MM.1S (cell line): ENCODE results near the gene PORCN.

ENCODE experiments used
- DNase-seq: peaks from one replicate; pipeline ENCODE4 v3.0.0-alpha.2; 2015
- H2AFZ ChIP-seq: fragments of 300-600 bp; sonication (generic); 2 replicates; pipeline ENCODE4 v1.6.0; 2016; ENCODE audit warnings: antibody characterized with exemption, low read length
- H3F3A ChIP-seq: fragments of 300-600 bp; sonication (generic); 2 replicates; pipeline ENCODE4 v1.6.1; 2016; ENCODE audit warnings: mild to moderate bottlenecking, antibody characterized with exemption, low read length, moderate library complexity, mixed read lengths; ENCODE audit not compliant: insufficient read depth
- H3K27ac ChIP-seq: fragments of 300-600 bp; sonication (generic); 2 replicates; pipeline ENCODE4 v1.5.1; 2016; ENCODE audit warnings: mild to moderate bottlenecking, low read length
- H3K27me3 ChIP-seq: fragments of 300-600 bp; sonication (generic); replicated peaks from 2 replicates; pipeline ENCODE4 v1.6.0; 2016; ENCODE audit warnings: low read length; ENCODE audit not compliant: insufficient read depth
- H3K36me3 ChIP-seq: fragments of 300-600 bp; sonication (generic); replicated peaks from 2 replicates; pipeline ENCODE4 v1.6.1; 2016; ENCODE audit warnings: mild to moderate bottlenecking, low read length, mixed read lengths; ENCODE audit not compliant: insufficient read depth
- H3K4me1 ChIP-seq: fragments of 300-600 bp; sonication (generic); 2 replicates; pipeline ENCODE4 v1.6.1; 2016; ENCODE audit warnings: low read length, mixed read lengths
- H3K4me2 ChIP-seq: fragments of 300-600 bp; sonication (generic); 2 replicates; pipeline ENCODE4 v1.6.0; 2016; ENCODE audit warnings: low read depth, low read length
- H3K4me3 ChIP-seq: fragments of 300-600 bp; sonication (generic); 2 replicates; pipeline ENCODE4 v1.5.1; 2016; ENCODE audit warnings: low read length, mixed read lengths
- H3K79me2 ChIP-seq: fragments of 300-600 bp; sonication (generic); 2 replicates; pipeline ENCODE4 v1.6.1; 2016; ENCODE audit warnings: mixed run types, low read length, mixed read lengths
- H3K9ac ChIP-seq: fragments of 300-600 bp; sonication (generic); 2 replicates; pipeline ENCODE4 v1.6.1; 2016; ENCODE audit warnings: low read length, mixed read lengths
- H3K9me2 ChIP-seq: fragments of 300-600 bp; sonication (generic); replicated peaks from 2 replicates; pipeline ENCODE4 v1.6.1; 2016; ENCODE audit warnings: mild to moderate bottlenecking, low read length, mixed read lengths; ENCODE audit not compliant: insufficient read depth
- H3K9me3 ChIP-seq: fragments of 300-600 bp; sonication (generic); replicated peaks from 2 replicates; pipeline ENCODE4 v1.6.1; 2016; ENCODE audit warnings: mild to moderate bottlenecking, low read length, mixed read lengths; ENCODE audit not compliant: insufficient read depth
- H4K20me1 ChIP-seq: fragments of 300-600 bp; sonication (generic); 2 replicates; pipeline ENCODE4 v1.6.1; 2016; ENCODE audit warnings: mild to moderate bottlenecking, low read length, moderate library complexity, mixed read lengths; ENCODE audit not compliant: insufficient read depth
- EZH2 ChIP-seq: fragments of 300-600 bp; sonication (generic); optimal IDR thresholded peaks from 2 replicates; pipeline ENCODE3; 2017; ENCODE audit warnings: low read depth, mild to moderate bottlenecking, antibody characterized with exemption, low read length, mixed read lengths
- EZH2phosphoT487 ChIP-seq: fragments of 300-600 bp; sonication (generic); IDR thresholded peaks from 2 replicates; pipeline ENCODE4 v1.6.1; 2018; ENCODE audit warnings: antibody characterized with exemption, low read length
- TF ChIP-seq, protein P1 (sequence below): fragments of 300-600 bp; sonication (generic); IDR thresholded peaks from 2 replicates; pipeline ENCODE4 v1.5.1; 2016; ENCODE audit warnings: antibody characterized with exemption, low read length, mixed read lengths

PORCN gene

DNA sequence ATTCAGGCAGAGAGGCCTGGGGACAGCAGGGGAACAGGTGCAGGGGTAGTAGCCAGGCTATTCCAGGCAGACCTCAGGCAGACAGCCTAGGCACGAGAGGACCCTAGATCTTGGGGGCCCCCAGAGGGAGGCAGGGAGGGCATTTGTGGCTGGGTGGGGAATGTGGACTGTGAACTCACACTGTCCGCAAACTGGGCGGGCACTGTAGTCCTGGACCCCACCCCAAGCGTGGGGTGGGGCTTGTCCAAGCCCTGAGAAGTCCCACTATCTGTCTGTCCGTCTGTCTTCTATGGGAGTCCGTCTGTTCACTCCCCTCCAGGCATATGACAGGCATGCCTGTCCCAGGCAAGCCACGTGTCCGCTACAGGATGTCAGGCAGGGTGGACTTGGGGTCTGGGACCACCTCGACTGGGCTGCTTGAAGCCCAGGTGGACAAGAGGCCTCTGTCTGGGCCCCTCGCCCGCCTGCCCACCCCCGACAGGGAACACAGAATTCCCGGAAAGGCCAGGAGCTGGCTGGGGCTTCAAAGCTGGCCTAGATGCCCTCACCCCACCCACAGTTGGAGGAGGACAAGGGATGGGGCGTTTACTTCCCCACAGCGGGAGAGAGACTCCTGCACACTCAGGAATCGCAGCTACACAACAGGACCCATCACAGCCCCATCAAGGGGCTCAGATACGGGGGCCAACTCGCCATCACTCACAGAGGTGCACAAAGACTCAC is 38.5 kb upstream of the PORCN start, which contains the start of gene SLC38A5:
TSS of gene SLC38A5 (minus strand) at position 151 of the 723 bp plus-strand sequence. CDS start 2,336 bp downstream, outside the sequence.
- TF ChIP-seq EZH2phosphoT487 (no peak), EZH2 (no peak)
- TF ChIP-seq, protein P1, sequence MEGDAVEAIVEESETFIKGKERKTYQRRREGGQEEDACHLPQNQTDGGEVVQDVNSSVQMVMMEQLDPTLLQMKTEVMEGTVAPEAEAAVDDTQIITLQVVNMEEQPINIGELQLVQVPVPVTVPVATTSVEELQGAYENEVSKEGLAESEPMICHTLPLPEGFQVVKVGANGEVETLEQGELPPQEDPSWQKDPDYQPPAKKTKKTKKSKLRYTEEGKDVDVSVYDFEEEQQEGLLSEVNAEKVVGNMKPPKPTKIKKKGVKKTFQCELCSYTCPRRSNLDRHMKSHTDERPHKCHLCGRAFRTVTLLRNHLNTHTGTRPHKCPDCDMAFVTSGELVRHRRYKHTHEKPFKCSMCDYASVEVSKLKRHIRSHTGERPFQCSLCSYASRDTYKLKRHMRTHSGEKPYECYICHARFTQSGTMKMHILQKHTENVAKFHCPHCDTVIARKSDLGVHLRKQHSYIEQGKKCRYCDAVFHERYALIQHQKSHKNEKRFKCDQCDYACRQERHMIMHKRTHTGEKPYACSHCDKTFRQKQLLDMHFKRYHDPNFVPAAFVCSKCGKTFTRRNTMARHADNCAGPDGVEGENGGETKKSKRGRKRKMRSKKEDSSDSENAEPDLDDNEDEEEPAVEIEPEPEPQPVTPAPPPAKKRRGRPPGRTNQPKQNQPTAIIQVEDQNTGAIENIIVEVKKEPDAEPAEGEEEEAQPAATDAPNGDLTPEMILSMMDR: no peak
- peak within 1 kb of the TSS; percentile 88 for H3K9ac ChIP-seq
- peak within 1 kb of the TSS; percentile 46; the same call in 1 of the 2 replicates for H3K27ac ChIP-seq
- no peaks in the 10 kb centered on the region for H3K9me3 ChIP-seq
- peak within 1 kb of the TSS; percentile 74; the same call in 1 of the 2 replicates for H3K4me2 ChIP-seq
- H3F3A ChIP-seq: no peaks in the 10 kb centered on the region
- H2AFZ ChIP-seq: peak within 1 kb of the TSS; percentile 49
- no peaks in the 10 kb centered on the region for H3K4me1 ChIP-seq
- H3K9me2 ChIP-seq: no peaks in the 10 kb centered on the region
- H3K36me3 ChIP-seq: no peaks in the 10 kb centered on the region
- no peak for DNase-seq
- no peaks in the 10 kb centered on the region for H4K20me1 ChIP-seq
- H3K27me3 ChIP-seq: no peaks in the 10 kb centered on the region
- H3K4me3 ChIP-seq: peak within 1 kb of the TSS; percentile 86
- peaks cover 43% of the 10 kb centered on the region for H3K79me2 ChIP-seq

DNA sequence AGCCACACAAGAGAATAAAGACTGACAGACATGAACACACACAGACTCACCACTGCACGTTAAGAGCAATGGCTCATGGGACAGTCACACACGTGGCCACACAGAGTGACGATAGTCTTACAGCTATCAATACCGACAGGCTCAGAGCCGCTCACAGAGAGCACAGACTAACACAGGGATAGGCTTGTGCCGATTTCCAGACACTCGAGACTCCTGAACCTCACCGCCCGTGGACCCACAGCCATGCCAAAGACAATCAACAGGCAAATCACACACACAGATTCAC is 38.0 kb upstream of the PORCN start:
- Histone ChIP-seq H3K27ac (no peak overlapping the region), H3K79me2 (peaks cover 42% of the 10 kb centered on the region), H2AFZ (no peak overlapping the region), H3K4me2 (no peak overlapping the region), H3K4me1 (no peaks in the 10 kb centered on the region), H3K36me3 (no peaks in the 10 kb centered on the region), H4K20me1 (no peaks in the 10 kb centered on the region), H3F3A (no peaks in the 10 kb centered on the region), H3K9ac (no peak overlapping the region), H3K27me3 (no peaks in the 10 kb centered on the region), H3K9me3 (no peaks in the 10 kb centered on the region), H3K9me2 (no peaks in the 10 kb centered on the region), H3K4me3 (no peak overlapping the region)
- no peak for TF ChIP-seq EZH2
- no peak for TF ChIP-seq EZH2phosphoT487
- TF ChIP-seq, protein P1: no peak
- no peak for DNase-seq

DNA sequence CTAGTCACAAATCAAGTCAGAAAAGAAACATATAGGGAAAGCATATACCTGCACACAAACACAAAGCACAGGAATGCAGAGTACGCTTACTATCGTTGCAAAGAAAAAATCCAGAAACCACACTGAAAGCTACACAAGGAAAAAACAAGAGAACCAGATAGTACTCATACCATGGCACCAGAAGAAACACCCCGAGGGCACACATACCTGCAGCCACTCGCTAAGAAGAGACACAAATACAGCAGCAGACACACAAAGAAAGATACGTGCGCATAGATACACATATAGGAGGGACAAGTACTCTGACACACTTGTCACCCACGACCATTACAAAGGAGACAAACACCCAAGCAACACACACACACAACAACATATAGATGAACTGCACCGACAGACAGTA is 37.3 kb upstream of the PORCN start:
- Histone ChIP-seq H3K4me1 (no peaks in the 10 kb centered on the region), H3F3A (no peaks in the 10 kb centered on the region), H3K9me3 (no peaks in the 10 kb centered on the region), H4K20me1 (no peaks in the 10 kb centered on the region), H3K27me3 (no peaks in the 10 kb centered on the region), H3K36me3 (no peaks in the 10 kb centered on the region), H3K4me2 (no peak overlapping the region), H3K9ac (no peak overlapping the region), H3K9me2 (no peaks in the 10 kb centered on the region), H2AFZ (no peak overlapping the region), H3K79me2 (peaks cover 42% of the 10 kb centered on the region), H3K4me3 (no peak overlapping the region), H3K27ac (no peak overlapping the region)
- TF ChIP-seq EZH2 (no peak), EZH2phosphoT487 (no peak)
- TF ChIP-seq, protein P1: no peak
- DNase-seq: no peak
